ENCODE data around the gene CCDC57.

Gene CCDC57

DNA sequence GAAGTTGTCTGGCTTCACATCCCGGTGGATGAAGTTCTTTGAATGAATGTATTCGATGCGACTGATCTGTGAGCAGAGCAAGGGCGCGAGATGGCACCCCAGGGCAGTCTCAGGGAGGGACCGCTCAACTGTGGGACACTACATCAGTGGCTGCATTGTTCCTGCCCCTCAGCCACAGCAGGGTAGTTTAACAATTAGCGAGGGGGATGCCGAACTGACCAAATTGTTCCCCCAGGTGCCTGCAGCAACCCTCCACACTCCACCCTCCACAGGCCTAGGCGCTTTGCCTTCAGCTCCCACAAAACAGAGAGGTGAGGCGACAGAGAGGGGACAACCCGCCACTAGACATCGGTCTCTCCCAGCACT lies 40.5 kb upstream of the CCDC57 start:
- Histone ChIP-seq H3K4me1 (ENCODE audit: control insufficient read depth in 1 of 2, insufficient read depth in 2 of 2, low read length in 2 of 2) (peaks cover 0 to 20% of the 10 kb centered on the region in 2 donors), H3K36me3 (ENCODE audit: control insufficient read depth in 1 of 2, insufficient read depth in 2 of 2, low read length in 2 of 2) (peaks cover 65 to 75% of the 10 kb centered on the region in 2 donors), H3K4me3 (ENCODE audit: low read depth in 1 of 2, low read length in 2 of 2) (no peak overlapping the region), H3K9me3 (ENCODE audit: control insufficient read depth in 1 of 2, low read length in 2 of 2) (no peaks in the 10 kb centered on the region), H3K27ac (ENCODE audit: low read length) (no peak overlapping the region), H3K27me3 (ENCODE audit: low read depth, low read length) (no peaks in the 10 kb centered on the region)

DNA sequence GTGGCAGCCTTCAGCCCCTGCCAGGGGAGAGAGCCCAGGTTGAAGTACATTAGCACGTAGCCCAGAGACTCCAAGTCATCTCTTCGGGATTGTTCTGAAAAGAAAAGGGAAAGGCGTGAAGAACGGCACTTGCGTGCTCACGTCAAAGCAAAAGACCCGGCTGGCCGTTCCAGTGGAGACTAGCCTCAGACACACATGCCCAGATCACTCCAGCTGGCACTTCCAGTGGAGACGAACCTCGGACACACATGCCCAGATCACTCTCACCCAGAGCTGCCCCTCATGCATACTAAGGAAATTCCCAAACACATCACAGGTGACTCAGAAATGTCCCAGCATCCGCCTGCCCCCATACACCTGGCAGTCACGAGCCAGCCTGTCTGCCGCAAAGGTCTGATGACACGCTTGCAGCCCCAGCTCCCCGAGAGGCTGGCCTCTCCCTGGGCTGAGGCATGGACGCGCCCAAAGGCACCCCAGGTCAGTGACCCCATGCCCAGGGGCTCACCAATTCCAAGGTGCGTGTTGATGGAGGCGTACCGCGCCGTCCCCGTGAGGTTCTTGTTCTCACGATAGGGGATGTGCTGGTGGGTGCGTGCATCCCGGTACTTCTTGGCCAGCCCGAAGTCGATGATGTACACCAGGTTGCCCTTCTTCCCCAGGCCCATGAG lies 40.0 kb upstream of the CCDC57 start:
- Histone ChIP-seq H3K27ac (ENCODE audit: low read length) (no peak overlapping the region), H3K4me3 (ENCODE audit: low read depth in 1 of 2, low read length in 2 of 2) (no peak overlapping the region), H3K36me3 (ENCODE audit: control insufficient read depth in 1 of 2, insufficient read depth in 2 of 2, low read length in 2 of 2) (peaks cover 68 to 78% of the 10 kb centered on the region in 2 donors)

DNA sequence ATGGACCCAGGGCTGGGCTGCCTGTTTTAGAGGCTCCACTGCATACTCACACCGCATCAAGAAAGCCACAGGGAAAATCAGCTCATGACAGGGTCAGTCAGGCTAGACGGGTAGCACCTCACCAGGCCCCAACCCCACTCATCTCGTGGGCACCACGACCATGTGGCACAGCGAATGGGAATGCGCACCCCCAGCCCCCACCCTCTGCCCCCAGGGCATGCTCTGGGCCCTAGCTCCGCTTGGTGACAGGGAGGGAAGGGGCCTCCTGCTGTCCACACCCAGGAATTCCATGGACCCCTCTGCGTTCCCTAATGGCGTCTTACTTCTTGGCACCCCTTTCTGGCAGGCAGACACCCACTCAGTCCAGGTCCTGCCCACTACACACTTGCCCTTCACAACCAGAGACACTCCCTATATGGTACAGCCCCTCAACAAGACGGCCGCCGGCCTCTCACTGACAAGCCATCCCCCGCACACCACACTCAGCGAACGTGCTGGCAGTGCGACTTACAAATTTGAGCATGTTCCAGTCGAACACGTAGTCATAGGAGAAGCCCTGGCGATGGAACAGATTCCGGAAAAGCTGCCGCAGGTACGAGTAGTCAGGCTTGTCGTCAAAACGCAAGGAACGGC lies 38.3 kb upstream of the CCDC57 start:
- Histone ChIP-seq H3K4me3 (ENCODE audit: low read depth in 1 of 2, low read length in 2 of 2) (no peak overlapping the region), H3K27me3 (ENCODE audit: low read depth, low read length) (no peaks in the 10 kb centered on the region), H3K9me3 (ENCODE audit: control insufficient read depth in 1 of 2, low read length in 2 of 2) (no peaks in the 10 kb centered on the region), H3K27ac (ENCODE audit: low read length) (no peak overlapping the region), H3K36me3 (ENCODE audit: control insufficient read depth in 1 of 2, insufficient read depth in 2 of 2, low read length in 2 of 2) (peaks cover 81 to 82% of the 10 kb centered on the region in 2 donors), H3K4me1 (ENCODE audit: control insufficient read depth in 1 of 2, insufficient read depth in 2 of 2, low read length in 2 of 2) (peaks cover 9 to 37% of the 10 kb centered on the region in 2 donors)

More for the DNA sequence above, 40.0 kb upstream of the CCDC57 start:
- peaks cover 0 to 25% of the 10 kb centered on the region in 2 donors for H3K4me1 ChIP-seq (ENCODE audit: control insufficient read depth in 1 of 2, insufficient read depth in 2 of 2, low read length in 2 of 2)
- no peaks in the 10 kb centered on the region for H3K9me3 ChIP-seq (ENCODE audit: control insufficient read depth in 1 of 2, low read length in 2 of 2)
- no peaks in the 10 kb centered on the region for H3K27me3 ChIP-seq (ENCODE audit: low read depth, low read length)

DNA sequence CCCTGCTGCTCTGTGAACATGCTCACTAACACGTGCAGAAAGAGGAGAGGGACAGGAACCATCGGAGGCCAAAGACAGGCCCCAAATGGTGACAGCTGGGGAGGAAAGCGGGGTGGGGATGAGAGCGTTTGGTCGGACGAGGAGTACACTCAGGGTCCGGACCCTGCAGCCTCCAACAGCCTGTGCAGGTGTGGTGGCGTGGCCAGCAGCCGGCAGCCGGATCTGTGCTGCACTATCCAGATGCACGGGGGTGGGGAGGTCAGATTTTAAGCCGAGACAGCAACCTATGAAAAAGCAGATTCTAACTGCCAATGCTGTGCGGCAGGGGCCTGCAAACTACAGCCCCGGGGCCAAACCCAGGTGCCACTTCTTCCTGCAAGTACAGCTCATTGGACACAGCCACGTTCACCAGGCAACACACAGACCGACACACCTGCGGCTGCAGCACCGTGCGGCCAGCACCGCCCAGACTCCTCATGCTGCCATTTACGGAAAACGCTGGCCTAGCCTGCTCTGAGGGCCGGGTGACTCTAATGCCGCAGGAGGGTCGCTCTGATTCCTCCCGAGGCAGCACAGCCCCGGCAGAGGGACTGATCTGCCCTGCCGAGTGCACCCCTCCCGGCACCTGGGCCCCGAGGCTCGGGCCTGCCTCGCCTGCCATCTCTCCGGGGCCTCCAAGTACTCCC lies 37.4 kb upstream of the CCDC57 start:
- no peak overlapping the region for H3K27ac ChIP-seq (ENCODE audit: low read length)
- H3K36me3 ChIP-seq (ENCODE audit: control insufficient read depth in 1 of 2, insufficient read depth in 2 of 2, low read length in 2 of 2), result peaks cover 81 to 84% of the 10 kb centered on the region in 2 donors
- no peak overlapping the region for H3K4me3 ChIP-seq (ENCODE audit: low read depth in 1 of 2, low read length in 2 of 2)
- H3K4me1 ChIP-seq (ENCODE audit: control insufficient read depth in 1 of 2, insufficient read depth in 2 of 2, low read length in 2 of 2), result peaks cover 9 to 44% of the 10 kb centered on the region in 2 donors
- no peaks in the 10 kb centered on the region for H3K9me3 ChIP-seq (ENCODE audit: control insufficient read depth in 1 of 2, low read length in 2 of 2)
- no peaks in the 10 kb centered on the region for H3K27me3 ChIP-seq (ENCODE audit: low read depth, low read length)

DNA sequence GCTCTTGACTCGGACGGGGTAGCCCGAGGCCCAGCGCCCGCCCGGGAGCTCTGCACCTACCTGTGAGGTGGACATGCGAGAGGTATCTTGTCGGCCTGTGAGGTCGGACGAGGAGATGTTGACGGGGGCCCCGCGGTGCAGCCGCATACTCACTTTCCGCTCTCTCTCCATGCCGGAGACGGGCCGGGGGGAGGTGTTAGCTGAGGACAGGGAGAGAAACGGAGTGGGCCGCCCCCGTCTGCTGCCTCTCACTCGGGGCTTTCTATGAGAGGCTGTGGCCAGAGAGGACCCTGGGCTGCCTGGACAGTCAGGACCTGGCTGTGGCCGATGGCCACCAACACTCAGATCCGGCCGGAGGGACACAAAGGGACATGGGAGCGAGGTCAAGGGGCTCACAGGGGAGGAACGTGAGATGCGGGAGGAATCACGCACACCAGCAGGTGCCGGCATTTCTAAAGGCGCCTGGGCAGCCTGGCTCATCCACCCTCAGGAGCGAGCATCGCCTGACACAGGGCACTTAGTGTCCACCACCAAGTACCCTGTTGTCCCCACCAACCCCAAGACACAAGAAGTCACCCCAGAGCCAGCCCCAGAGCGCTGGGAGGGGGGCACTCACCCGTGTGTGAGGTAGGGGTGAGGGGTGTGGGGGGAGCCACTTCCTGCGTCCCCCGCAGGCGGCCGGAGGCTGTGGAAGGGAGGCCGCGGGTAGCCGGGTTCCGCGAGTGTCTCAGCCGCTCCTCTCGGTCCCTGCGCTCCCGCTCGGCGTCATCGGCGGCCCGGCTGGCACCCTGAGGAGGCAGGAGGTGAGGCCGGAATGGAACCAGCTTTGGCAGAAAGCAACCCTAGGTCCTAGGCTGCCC lies 36.4 kb upstream of the CCDC57 start:
- Histone ChIP-seq H3K4me1 (ENCODE audit: control insufficient read depth in 1 of 2, insufficient read depth in 2 of 2, low read length in 2 of 2) (peaks cover 9 to 52% of the 10 kb centered on the region in 2 donors), H3K9me3 (ENCODE audit: control insufficient read depth in 1 of 2, low read length in 2 of 2) (no peaks in the 10 kb centered on the region), H3K36me3 (ENCODE audit: control insufficient read depth in 1 of 2, insufficient read depth in 2 of 2, low read length in 2 of 2) (peaks cover 89 to 92% of the 10 kb centered on the region in 2 donors), H3K27me3 (ENCODE audit: low read depth, low read length) (no peaks in the 10 kb centered on the region), H3K4me3 (ENCODE audit: low read depth in 1 of 2, low read length in 2 of 2) (no peak overlapping the region), H3K27ac (ENCODE audit: low read length) (no peak overlapping the region)

DNA sequence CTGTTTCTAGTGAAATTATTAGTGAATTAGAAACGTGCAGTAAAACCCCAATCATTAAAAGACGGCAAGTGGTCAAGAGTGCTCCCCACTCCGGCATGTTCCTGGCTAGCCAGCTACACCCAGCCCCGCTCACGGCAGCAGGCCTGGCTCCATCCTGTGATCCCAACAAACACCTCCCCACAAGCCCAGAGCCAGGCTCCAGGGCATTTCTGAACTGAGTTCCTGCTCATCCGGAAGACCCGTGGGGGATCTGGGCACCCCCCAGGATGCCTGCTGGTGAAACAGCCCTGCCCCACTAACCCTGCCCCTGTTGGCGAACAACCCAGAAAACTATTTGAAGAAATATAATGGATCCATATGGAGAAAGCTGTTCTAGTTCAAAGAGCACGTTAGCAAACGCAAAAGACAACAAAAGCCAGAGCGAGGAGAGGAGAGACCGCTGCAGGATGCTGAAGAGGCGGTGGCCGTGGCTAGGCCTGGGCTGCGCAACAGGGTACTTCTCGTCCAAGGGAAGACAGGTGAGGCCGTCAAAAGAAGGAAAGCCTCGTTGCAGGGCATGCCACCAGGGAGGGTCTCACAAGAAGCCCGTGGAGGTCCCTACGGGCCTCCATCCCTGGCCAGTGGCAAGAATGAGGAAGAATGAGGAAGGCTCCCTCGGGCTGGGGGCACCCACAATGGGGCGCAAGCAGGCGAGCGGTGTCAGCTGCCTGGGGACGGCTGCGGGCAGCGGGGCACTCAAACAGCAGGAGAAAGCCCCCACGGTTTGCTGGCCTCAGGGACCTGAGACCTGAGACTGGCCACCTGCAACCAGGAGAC lies 35.4 kb upstream of the CCDC57 start:
- H3K4me1 ChIP-seq (ENCODE audit: control insufficient read depth in 1 of 2, insufficient read depth in 2 of 2, low read length in 2 of 2), result peaks cover 11 to 61% of the 10 kb centered on the region in 2 donors
- H3K27ac ChIP-seq (ENCODE audit: low read length), result peak overlapping the region; percentile 56
- H3K27me3 ChIP-seq (ENCODE audit: low read depth, low read length), result no peaks in the 10 kb centered on the region
- no peak overlapping the region for H3K4me3 ChIP-seq (ENCODE audit: low read depth in 1 of 2, low read length in 2 of 2)
- H3K36me3 ChIP-seq (ENCODE audit: control insufficient read depth in 1 of 2, insufficient read depth in 2 of 2, low read length in 2 of 2), result peaks cover 93 to 94% of the 10 kb centered on the region in 2 donors
- H3K9me3 ChIP-seq (ENCODE audit: control insufficient read depth in 1 of 2, low read length in 2 of 2), result no peaks in the 10 kb centered on the region

DNA sequence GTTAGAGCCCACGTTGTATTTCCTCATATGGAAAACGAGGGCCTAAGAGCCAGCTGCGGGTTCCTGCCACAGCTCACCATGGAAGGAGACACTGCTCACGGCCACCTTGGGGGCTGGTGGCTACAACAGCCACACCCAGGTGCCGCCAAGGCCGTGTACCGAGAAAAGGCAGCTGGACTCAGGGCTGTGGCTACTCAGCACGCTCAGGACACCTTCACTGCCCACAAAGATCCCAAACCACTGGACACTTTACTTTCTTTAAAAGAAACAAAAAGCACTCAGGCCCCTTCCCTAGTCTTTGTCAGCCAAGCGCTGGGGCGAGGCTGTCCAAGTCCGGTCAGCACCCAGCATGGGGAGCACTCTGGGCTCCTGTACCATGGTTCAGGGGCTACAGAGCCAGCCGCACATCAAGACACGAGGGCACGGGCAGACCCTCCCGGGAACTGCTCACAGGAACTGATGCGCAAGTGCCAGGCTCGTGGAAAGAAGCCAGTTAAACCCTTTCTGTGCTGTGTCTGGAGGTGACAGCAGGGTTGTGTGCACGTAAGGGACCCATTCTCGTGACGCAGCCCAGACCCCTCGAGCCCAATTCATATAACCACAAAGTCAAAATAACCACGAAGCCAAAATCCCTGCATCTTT lies 34.7 kb upstream of the CCDC57 start:
- Histone ChIP-seq H3K36me3 (ENCODE audit: control insufficient read depth in 1 of 2, insufficient read depth in 2 of 2, low read length in 2 of 2) (peaks cover 85 to 87% of the 10 kb centered on the region in 2 donors), H3K4me3 (ENCODE audit: low read depth in 1 of 2, low read length in 2 of 2) (no peak overlapping the region), H3K27me3 (ENCODE audit: low read depth, low read length) (no peaks in the 10 kb centered on the region), H3K9me3 (ENCODE audit: control insufficient read depth in 1 of 2, low read length in 2 of 2) (no peaks in the 10 kb centered on the region), H3K27ac (ENCODE audit: low read length) (peak overlapping the region; percentile 56), H3K4me1 (ENCODE audit: control insufficient read depth in 1 of 2, insufficient read depth in 2 of 2, low read length in 2 of 2) (peaks cover 19 to 69% of the 10 kb centered on the region in 2 donors)

DNA sequence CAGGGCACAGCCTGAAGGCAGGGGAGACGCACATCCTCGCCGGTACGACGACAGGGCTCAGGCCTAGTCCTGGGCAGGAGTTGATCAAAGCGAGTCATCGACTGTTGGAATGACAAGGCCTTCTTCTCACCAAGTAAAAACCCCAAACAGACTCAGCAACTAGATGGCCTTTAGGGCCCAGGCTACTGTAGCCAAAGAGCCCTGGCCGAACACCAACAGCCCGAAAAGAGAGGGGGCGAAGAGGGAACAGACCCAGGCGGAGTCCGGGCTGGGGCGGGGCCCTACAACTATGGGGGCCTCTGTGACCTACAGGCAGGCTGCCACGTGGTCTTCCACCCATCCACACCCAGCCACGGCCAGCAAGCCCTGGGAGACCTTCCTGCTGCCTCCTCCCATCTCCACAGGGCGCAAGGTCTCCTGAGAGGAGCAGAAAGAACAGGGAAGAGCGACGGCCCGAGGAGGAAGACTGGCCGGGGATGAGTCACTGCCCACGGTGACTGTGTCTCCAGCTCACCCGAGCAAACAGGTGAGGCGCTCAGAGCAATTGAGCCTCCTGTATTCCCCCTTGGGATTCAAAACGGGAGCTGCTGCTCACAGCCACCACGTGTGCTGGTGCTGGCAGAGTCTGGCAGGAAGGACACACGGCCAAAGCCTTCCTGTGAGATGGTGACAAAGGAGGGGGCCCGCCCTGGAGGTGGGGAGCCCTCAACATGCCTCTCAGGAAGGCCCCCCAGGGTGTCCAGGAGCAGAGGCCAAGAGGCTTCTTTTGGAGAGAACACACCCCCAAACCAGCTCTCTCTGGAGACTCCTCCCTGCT lies 33.9 kb upstream of the CCDC57 start:
- no peaks in the 10 kb centered on the region for H3K9me3 ChIP-seq (ENCODE audit: control insufficient read depth in 1 of 2, low read length in 2 of 2)
- H3K27me3 ChIP-seq (ENCODE audit: low read depth, low read length), result no peaks in the 10 kb centered on the region
- no peak overlapping the region for H3K4me3 ChIP-seq (ENCODE audit: low read depth in 1 of 2, low read length in 2 of 2)
- H3K27ac ChIP-seq (ENCODE audit: low read length), result peak overlapping the region; percentile 56
- peaks cover 23 to 76% of the 10 kb centered on the region in 2 donors for H3K4me1 ChIP-seq (ENCODE audit: control insufficient read depth in 1 of 2, insufficient read depth in 2 of 2, low read length in 2 of 2)
- peaks cover 79% of the 10 kb centered on the region in 2 donors for H3K36me3 ChIP-seq (ENCODE audit: control insufficient read depth in 1 of 2, insufficient read depth in 2 of 2, low read length in 2 of 2)

DNA sequence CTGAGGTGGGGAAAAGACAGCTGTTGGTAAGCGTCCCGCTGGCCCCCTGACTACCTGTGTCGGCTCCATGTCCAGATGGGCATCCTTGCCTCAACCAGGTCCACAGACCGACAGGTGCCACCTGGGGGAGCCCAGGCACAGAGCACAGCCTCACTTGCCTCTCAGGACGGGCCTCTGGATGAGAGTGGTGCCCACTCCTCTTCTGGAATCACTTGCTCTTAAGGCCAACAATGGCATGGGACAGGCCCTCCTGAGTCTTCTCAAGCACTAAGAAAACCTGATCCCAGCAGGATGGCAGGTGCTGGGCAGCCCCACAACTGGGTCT lies 33.4 kb upstream of the CCDC57 start:
- Histone ChIP-seq H3K4me3 (ENCODE audit: low read depth in 1 of 2, low read length in 2 of 2) (no peak overlapping the region), H3K27me3 (ENCODE audit: low read depth, low read length) (no peaks in the 10 kb centered on the region), H3K4me1 (ENCODE audit: control insufficient read depth in 1 of 2, insufficient read depth in 2 of 2, low read length in 2 of 2) (peaks cover 29 to 81% of the 10 kb centered on the region in 2 donors), H3K27ac (ENCODE audit: low read length) (peak overlapping the region; percentile 56), H3K36me3 (ENCODE audit: control insufficient read depth in 1 of 2, insufficient read depth in 2 of 2, low read length in 2 of 2) (peaks cover 73 to 74% of the 10 kb centered on the region in 2 donors), H3K9me3 (ENCODE audit: control insufficient read depth in 1 of 2, low read length in 2 of 2) (no peaks in the 10 kb centered on the region)

Measured in muscle layer of duodenum (tissue), 2 donors.